ENCODE measurements around the gene PAXX. TPM values are rescaled to one million over a fixed set of nuclear protein-coding genes. Genes with fewer than 3 reads are reported as not detected.

Gene PAXX
- total RNA-seq, 1 experiment from 2014 or later, result 113 TPM

GRCh38 chr9:136974817-136975535 is 17.2 kb upstream of the PAXX start:
- peak; percentile 68 for ATAC-seq

GRCh38 chr9:136975644-136976043 is 16.6 kb upstream of the PAXX start:
- H3K4me2 ChIP-seq (ENCODE audit: low read length), result no peak overlapping the region

More at GRCh38 chr9:136974817-136975535, 17.2 kb upstream of the PAXX start:
- H3K4me3 ChIP-seq (ENCODE audit: low read length), result no peak overlapping the region
- H3K27ac ChIP-seq (ENCODE audit: low read length), result no peak overlapping the region
- H3K9me2 ChIP-seq (replicated peaks; ENCODE audit: low read length), result no peaks in the 10 kb centered on the region
- H3F3A ChIP-seq (ENCODE audit: low read length, unreplicated experiment), result no peaks in the 10 kb centered on the region
- H3K27me3 ChIP-seq (ENCODE audit: low read length), result no peaks in the 10 kb centered on the region
- H3K4me2 ChIP-seq (ENCODE audit: low read length), result no peak overlapping the region
- BruUV-seq (replicated peaks), result no TSS peak
- TF ChIP-seq EZH2 (IDR thresholded peaks at IDR 0.05; ENCODE audit: low read length, unreplicated experiment) (no peak), EZH2phosphoT487 (IDR thresholded peaks at IDR 0.05; ENCODE audit: borderline replicate concordance, low read length) (no peak)
- TF ChIP-seq, protein P1, sequence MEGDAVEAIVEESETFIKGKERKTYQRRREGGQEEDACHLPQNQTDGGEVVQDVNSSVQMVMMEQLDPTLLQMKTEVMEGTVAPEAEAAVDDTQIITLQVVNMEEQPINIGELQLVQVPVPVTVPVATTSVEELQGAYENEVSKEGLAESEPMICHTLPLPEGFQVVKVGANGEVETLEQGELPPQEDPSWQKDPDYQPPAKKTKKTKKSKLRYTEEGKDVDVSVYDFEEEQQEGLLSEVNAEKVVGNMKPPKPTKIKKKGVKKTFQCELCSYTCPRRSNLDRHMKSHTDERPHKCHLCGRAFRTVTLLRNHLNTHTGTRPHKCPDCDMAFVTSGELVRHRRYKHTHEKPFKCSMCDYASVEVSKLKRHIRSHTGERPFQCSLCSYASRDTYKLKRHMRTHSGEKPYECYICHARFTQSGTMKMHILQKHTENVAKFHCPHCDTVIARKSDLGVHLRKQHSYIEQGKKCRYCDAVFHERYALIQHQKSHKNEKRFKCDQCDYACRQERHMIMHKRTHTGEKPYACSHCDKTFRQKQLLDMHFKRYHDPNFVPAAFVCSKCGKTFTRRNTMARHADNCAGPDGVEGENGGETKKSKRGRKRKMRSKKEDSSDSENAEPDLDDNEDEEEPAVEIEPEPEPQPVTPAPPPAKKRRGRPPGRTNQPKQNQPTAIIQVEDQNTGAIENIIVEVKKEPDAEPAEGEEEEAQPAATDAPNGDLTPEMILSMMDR (conservative IDR thresholded peaks at IDR 0.05; ENCODE audit: low read depth, low read length), result no peak
- H3K36me3 ChIP-seq (ENCODE audit: low read depth, low read length), result no peaks in the 10 kb centered on the region
- intact Hi-C loops (cut with micrococcal nuclease), result no loop called here
- no peak overlapping the region for H3K9ac ChIP-seq (ENCODE audit: low read length)
- ChIA-PET POLR2A (ENCODE audit: unreplicated experiment) (no interaction called here), CTCF (interaction anchor here (0.5 to 0.6 kb wide), 2 partner anchors 10 to 73 kb away, joined by 4 to 7 read pairs; no protein-coding TSS in a partner anchor)
- H2AFZ ChIP-seq (ENCODE audit: low read length), result no peak overlapping the region
- DNase-seq, result peak; percentile 5
- H3K9me3 ChIP-seq (ENCODE audit: low read length), result no peaks in the 10 kb centered on the region
- no peaks in the 10 kb centered on the region for H3K79me2 ChIP-seq (ENCODE audit: low read length)
- H3K4me1 ChIP-seq (ENCODE audit: insufficient read depth, low read length), result no peaks in the 10 kb centered on the region
- H4K20me1 ChIP-seq (ENCODE audit: low read length), result no peaks in the 10 kb centered on the region

More at GRCh38 chr9:136975644-136976043, 16.6 kb upstream of the PAXX start:
- Histone ChIP-seq H2AFZ (ENCODE audit: low read length) (no peak overlapping the region), H3K27ac (ENCODE audit: low read length) (no peak overlapping the region), H3K27me3 (ENCODE audit: low read length) (no peaks in the 10 kb centered on the region), H3K9ac (ENCODE audit: low read length) (no peak overlapping the region), H3K36me3 (ENCODE audit: low read depth, low read length) (no peaks in the 10 kb centered on the region), H4K20me1 (ENCODE audit: low read length) (no peaks in the 10 kb centered on the region), H3K79me2 (ENCODE audit: low read length) (no peaks in the 10 kb centered on the region), H3F3A (ENCODE audit: low read length, unreplicated experiment) (no peaks in the 10 kb centered on the region), H3K9me2 (replicated peaks; ENCODE audit: low read length) (no peaks in the 10 kb centered on the region), H3K4me3 (ENCODE audit: low read length) (no peak overlapping the region), H3K4me1 (ENCODE audit: insufficient read depth, low read length) (no peaks in the 10 kb centered on the region), H3K9me3 (ENCODE audit: low read length) (no peaks in the 10 kb centered on the region)
- TF ChIP-seq EZH2phosphoT487 (IDR thresholded peaks at IDR 0.05; ENCODE audit: borderline replicate concordance, low read length) (no peak), EZH2 (IDR thresholded peaks at IDR 0.05; ENCODE audit: low read length, unreplicated experiment) (no peak)
- TF ChIP-seq, protein P1 (conservative IDR thresholded peaks at IDR 0.05; ENCODE audit: low read depth, low read length), result no peak
- no TSS peak for BruUV-seq (replicated peaks)
- ATAC-seq, result no peak
- POLR2A ChIA-PET (ENCODE audit: unreplicated experiment), result no interaction called here
- intact Hi-C loops (cut with micrococcal nuclease), result no loop called here
- CTCF ChIA-PET, result no interaction called here
- DNase-seq, result no peak
